HepG2 (cell line): ENCODE results near the gene SURF6.

Source experiments
- TF ChIP-seq, protein P1 (sequence below): sonication (generic); formaldehyde crosslinking; IDR thresholded peaks from 2 replicates; pipeline ENCODE4 v1.4.0; 2020; ENCODE audit warnings: missing genetic modification reagents
- TF ChIP-seq, protein P2 (sequence below): sonication (generic); formaldehyde crosslinking; IDR thresholded peaks from 2 replicates; pipeline ENCODE4 v1.5.0; 2020; ENCODE audit warnings: mild to moderate bottlenecking, missing genetic modification reagents, moderate library complexity

DNA sequence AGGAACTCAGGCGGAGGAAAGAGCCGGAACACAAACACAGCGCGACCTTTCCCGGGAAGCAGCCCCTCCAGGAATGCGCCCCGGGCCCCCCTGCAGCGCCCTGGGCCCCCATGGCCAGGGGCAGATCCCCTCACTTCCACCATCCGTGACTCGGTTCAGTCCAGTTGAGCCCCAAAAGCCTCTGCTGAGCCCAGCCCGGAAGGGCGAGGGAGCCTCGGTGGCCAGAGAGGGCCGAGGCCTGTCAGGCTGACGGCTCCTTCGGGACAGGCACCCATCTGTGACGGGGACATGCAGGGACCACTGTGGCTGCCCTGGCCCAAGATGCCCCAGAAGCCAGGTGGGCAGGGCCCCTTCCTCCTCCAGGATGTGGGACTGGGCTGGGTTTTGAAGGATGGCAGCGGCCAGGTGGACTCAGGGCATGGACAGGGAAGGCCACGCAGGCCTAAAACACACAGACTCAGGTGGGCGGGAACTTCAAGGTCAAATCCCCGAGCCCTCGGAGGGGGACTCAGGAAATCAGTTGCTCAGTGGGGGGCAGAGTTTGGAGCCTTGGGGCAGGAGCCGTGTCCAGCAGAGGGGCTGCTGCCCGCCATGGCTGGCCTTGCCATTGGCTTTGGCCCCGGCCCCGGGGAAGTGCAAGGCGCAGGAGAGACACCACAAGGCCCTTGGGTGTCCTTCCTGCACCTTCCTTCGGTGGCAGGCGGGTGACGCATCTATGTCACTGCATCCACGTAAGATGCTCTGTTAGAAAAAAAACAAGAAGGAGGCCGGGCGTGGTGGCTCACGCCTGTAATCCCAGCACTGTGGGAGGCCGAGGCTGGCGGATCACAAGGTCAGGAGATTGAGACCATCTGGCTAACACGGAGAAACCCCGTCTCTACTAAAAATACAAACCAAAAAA, 31.3 kb downstream of the SURF6 start:
- TF ChIP-seq, protein P1, sequence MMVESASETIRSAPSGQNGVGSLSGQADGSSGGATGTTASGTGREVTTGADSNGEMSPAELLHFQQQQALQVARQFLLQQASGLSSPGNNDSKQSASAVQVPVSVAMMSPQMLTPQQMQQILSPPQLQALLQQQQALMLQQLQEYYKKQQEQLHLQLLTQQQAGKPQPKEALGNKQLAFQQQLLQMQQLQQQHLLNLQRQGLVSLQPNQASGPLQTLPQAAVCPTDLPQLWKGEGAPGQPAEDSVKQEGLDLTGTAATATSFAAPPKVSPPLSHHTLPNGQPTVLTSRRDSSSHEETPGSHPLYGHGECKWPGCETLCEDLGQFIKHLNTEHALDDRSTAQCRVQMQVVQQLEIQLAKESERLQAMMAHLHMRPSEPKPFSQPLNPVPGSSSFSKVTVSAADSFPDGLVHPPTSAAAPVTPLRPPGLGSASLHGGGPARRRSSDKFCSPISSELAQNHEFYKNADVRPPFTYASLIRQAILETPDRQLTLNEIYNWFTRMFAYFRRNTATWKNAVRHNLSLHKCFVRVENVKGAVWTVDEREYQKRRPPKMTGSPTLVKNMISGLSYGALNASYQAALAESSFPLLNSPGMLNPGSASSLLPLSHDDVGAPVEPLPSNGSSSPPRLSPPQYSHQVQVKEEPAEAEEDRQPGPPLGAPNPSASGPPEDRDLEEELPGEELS, result no peak
- TF ChIP-seq, protein P2, sequence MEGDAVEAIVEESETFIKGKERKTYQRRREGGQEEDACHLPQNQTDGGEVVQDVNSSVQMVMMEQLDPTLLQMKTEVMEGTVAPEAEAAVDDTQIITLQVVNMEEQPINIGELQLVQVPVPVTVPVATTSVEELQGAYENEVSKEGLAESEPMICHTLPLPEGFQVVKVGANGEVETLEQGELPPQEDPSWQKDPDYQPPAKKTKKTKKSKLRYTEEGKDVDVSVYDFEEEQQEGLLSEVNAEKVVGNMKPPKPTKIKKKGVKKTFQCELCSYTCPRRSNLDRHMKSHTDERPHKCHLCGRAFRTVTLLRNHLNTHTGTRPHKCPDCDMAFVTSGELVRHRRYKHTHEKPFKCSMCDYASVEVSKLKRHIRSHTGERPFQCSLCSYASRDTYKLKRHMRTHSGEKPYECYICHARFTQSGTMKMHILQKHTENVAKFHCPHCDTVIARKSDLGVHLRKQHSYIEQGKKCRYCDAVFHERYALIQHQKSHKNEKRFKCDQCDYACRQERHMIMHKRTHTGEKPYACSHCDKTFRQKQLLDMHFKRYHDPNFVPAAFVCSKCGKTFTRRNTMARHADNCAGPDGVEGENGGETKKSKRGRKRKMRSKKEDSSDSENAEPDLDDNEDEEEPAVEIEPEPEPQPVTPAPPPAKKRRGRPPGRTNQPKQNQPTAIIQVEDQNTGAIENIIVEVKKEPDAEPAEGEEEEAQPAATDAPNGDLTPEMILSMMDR (CRISPR knock-in tag), result no peak
